WTC11 (cell line): ENCODE results near the gene MRPL28. TPM values are rescaled to one million over a fixed set of nuclear protein-coding genes. Genes with fewer than 3 reads are reported as not detected.

Experiments used
- ATAC-seq: fragments of 200-7000 bp; cut with Tn5 transposase; 2 replicates; pipeline ENCODE4 v1.10.0; 2021; ENCODE audit warnings: mild to moderate bottlenecking, moderate library complexity
- CTCF ChIA-PET: fragments of 300-600 bp; sonication (Branson Sonifier 250); formaldehyde crosslinking; loops from one replicate; lab custom pipeline; 2021; ENCODE audit warnings: antibody characterized with exemption; lab: Charles Lee
- POLR2A ChIA-PET: fragments of 350-600 bp; sonication (Branson Sonifier 250); formaldehyde crosslinking; loops from one replicate; lab custom pipeline; 2021; ENCODE audit warnings: antibody characterized with exemption; lab: Charles Lee
- DNase-seq: peaks from one replicate; pipeline ENCODE4 v3.0.0; 2021; ENCODE audit warnings: low spot score
- H3K27ac Mint-ChIP-seq: 2 replicates; pipeline ENCODE4 v1.8.0; 2021; ENCODE audit warnings: mixed read lengths
- H3K27me3 Mint-ChIP-seq: 2 replicates; pipeline ENCODE4 v1.8.0; 2021; ENCODE audit warnings: low read depth, mild to moderate bottlenecking, moderate library complexity, mixed read lengths
- H3K36me3 Mint-ChIP-seq: 2 replicates; pipeline ENCODE4 v1.8.0; 2021; ENCODE audit warnings: mixed read lengths
- H3K4me1 Mint-ChIP-seq: 2 replicates; pipeline ENCODE4 v1.8.0; 2022; ENCODE audit warnings: mixed read lengths
- H3K4me3 Mint-ChIP-seq: 2 replicates; pipeline ENCODE4 v1.8.0; 2021; ENCODE audit warnings: mild to moderate bottlenecking, moderate library complexity, mixed read lengths
- H3K9me3 Mint-ChIP-seq: 2 replicates; pipeline ENCODE4 v1.8.0; 2021; ENCODE audit warnings: mixed read lengths
- CDX4 ChIP-seq: fragments of 250-450 bp; sonication (Bioruptor Pico); IDR thresholded peaks from 2 replicates; pipeline ENCODE4 v1.9.0; 2021; ENCODE audit warnings: moderate library complexity, mild to moderate bottlenecking, inconsistent platforms, borderline replicate concordance
- IRF1 ChIP-seq: sonication (generic); formaldehyde crosslinking; IDR thresholded peaks from 2 replicates; pipeline ENCODE4 v1.8.0; 2023; ENCODE audit warnings: missing genetic modification reagents
- NFYB ChIP-seq: sonication (generic); formaldehyde crosslinking; conservative IDR thresholded peaks from 2 replicates; pipeline ENCODE4 v1.8.0; 2022; ENCODE audit warnings: low read depth, missing genetic modification reagents
- NR1H2 ChIP-seq: sonication (generic); formaldehyde crosslinking; IDR thresholded peaks from 2 replicates; pipeline ENCODE4 v1.9.0; 2021; ENCODE audit warnings: mild to moderate bottlenecking, moderate library complexity, missing genetic modification reagents
- NR2C2 ChIP-seq: sonication (generic); formaldehyde crosslinking; IDR thresholded peaks from 2 replicates; pipeline ENCODE4 v1.8.0; 2022; ENCODE audit warnings: mild to moderate bottlenecking, missing genetic modification reagents
- RELA ChIP-seq: sonication (generic); formaldehyde crosslinking; IDR thresholded peaks from 2 replicates; pipeline ENCODE4 v1.8.1; 2022; ENCODE audit warnings: missing genetic modification reagents, mild to moderate bottlenecking, borderline replicate concordance
- SOX15 ChIP-seq: fragments of 250-450 bp; sonication (Bioruptor Pico); IDR thresholded peaks from 2 replicates; pipeline ENCODE4 v1.9.0; 2021; ENCODE audit warnings: mild to moderate bottlenecking
- USF1 ChIP-seq: sonication (generic); formaldehyde crosslinking; IDR thresholded peaks from 2 replicates; pipeline ENCODE4 v1.8.0; 2022; ENCODE audit warnings: mild to moderate bottlenecking, missing genetic modification reagents
- ZNF512 ChIP-seq: sonication (generic); formaldehyde crosslinking; IDR thresholded peaks from 2 replicates; pipeline ENCODE4 v1.8.1; 2022; ENCODE audit warnings: missing genetic modification reagents, borderline replicate concordance
- ZNF532 ChIP-seq: fragments of 250-450 bp; sonication (Bioruptor Pico); IDR thresholded peaks from 2 replicates; pipeline ENCODE4 v1.9.0; 2021; ENCODE audit warnings: mild to moderate bottlenecking, borderline replicate concordance
- total RNA-seq: library from RNA; stranded (reverse); gene quantifications from 3 replicates; pipeline ENCODE4 v1.2.3, GENCODE V29; 2021
- TF ChIP-seq, protein P1 (sequence below): sonication (generic); formaldehyde crosslinking; IDR thresholded peaks from 2 replicates; pipeline ENCODE4 v1.8.1; 2022; ENCODE audit warnings: mild to moderate bottlenecking, moderate library complexity, missing genetic modification reagents
- TF ChIP-seq, protein P2 (sequence below): fragments of 250-450 bp; sonication (Bioruptor Pico); conservative IDR thresholded peaks from 2 replicates; pipeline ENCODE4 v1.9.0; 2021; ENCODE audit warnings: mild to moderate bottlenecking
- TF ChIP-seq, protein P3 (sequence below): sonication (generic); formaldehyde crosslinking; IDR thresholded peaks from 2 replicates; pipeline ENCODE4 v1.8.1; 2023; ENCODE audit warnings: mild to moderate bottlenecking, missing genetic modification reagents, moderate library complexity

Gene MRPL28
- total RNA-seq, 1 experiment from 2014 or later, result 119 TPM

- TF ChIP-seq ZNF512 (CRISPR knock-in tag) (no peak), SOX15 (CRISPR knock-in tag) (no peak), NR2C2 (CRISPR knock-in tag) (no peak), NR1H2 (no peak)
- TF ChIP-seq, protein P1, sequence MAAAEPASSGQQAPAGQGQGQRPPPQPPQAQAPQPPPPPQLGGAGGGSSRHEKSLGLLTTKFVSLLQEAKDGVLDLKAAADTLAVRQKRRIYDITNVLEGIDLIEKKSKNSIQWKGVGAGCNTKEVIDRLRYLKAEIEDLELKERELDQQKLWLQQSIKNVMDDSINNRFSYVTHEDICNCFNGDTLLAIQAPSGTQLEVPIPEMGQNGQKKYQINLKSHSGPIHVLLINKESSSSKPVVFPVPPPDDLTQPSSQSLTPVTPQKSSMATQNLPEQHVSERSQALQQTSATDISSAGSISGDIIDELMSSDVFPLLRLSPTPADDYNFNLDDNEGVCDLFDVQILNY (CRISPR knock-in tag), result no peak
- TF ChIP-seq, all 79 proteins: peak for 0
These were observed 46.2 kb downstream of the MRPL28 start (continued) for GRCh38 chr16:324201-324450.

DNA sequence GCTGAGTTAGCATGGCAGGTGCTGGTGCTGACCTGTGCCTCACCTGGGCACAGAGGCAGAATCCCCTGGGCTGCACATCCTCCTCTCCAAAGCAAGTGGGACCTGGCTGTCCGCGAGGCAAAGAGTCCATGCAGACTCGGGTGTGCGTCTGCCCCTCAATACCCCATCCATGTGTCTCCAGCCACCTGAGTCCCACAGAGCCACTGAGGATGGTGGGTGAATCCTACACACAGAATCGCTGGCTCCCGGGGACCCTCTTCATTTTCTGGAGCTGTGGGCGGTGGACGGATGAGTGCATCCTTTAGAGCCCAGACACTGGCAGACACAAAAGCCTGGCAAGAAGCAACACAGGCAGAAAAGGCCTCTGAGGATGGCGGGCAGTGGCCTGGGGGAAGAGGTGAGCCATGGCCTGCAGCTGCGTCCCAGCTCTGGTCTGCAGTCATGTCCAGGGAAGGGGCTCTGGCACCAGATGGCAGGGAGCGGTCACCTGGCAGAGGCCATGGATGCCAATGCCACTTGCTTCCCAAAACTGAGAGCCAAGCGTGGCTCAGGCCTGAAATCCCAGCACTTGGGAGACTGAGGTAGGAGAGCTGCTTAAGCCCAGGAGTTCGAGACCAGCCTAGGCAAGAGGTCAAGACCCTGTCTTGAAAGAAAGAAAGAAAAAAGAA, 47.7 kb downstream of the MRPL28 start:
- ChIA-PET CTCF (interaction anchor here (0.8 kb wide), 1 partner anchor 30 kb away, joined by 3 read pairs; the partner anchor contains the start of gene AXIN1), POLR2A (interaction anchor here (0.6 kb wide), 2 partner anchors 9 to 189 kb away, joined by 3 to 4 read pairs; no protein-coding TSS in a partner anchor)
- DNase-seq (no peak), ATAC-seq (no peak)
- TF ChIP-seq, protein P2, sequence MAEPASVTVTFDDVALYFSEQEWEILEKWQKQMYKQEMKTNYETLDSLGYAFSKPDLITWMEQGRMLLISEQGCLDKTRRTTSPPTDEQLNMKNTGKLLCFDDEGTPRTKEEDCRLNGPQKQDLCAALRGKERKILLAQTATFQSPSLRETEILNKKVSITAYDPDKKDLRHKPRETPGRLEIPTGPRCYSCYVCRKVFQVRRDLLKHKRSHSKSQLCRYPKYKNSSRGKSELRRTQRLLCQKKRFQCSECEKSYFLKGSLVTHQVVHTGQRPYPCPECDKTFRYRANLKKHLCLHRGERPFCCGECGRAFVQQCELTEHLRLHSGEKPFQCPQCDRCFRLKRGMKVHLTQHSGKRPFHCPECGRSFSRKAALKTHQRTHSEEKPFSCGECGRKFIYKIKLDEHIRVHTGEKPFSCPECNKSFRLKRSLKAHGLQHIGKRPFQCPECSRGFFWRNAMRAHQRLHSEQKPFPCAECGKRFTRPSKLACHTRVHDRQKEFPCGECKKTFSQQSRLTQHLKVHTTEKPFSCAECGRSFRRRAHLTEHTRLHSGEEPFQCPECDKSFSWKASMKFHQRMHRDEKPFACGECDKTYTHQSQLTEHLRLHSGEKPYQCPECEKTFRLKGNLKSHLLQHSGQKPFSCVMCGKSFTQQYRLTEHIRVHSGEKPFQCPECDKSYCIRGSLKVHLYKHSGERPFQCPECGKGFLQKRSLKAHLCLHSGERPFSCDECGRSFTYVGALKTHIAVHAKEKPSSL (CRISPR knock-in tag), result no peak
- TF ChIP-seq NFYB (no peak), CDX4 (CRISPR knock-in tag) (no peak), IRF1 (CRISPR knock-in tag) (no peak), ZNF532 (CRISPR knock-in tag) (no peak), RELA (CRISPR knock-in tag) (no peak), USF1 (no peak)
- TF ChIP-seq, protein P3, sequence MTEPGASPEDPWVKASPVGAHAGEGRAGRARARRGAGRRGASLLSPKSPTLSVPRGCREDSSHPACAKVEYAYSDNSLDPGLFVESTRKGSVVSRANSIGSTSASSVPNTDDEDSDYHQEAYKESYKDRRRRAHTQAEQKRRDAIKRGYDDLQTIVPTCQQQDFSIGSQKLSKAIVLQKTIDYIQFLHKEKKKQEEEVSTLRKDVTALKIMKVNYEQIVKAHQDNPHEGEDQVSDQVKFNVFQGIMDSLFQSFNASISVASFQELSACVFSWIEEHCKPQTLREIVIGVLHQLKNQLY (CRISPR knock-in tag), result no peak
- H3K4me3 Mint-ChIP-seq, result no peak overlapping the region
- H3K27ac Mint-ChIP-seq, result peak overlapping the region; percentile 94
- peaks cover 30% of the 10 kb centered on the region for H3K4me1 Mint-ChIP-seq
- H3K27me3 Mint-ChIP-seq, result no peaks in the 10 kb centered on the region
- H3K36me3 Mint-ChIP-seq, result peaks cover 4% of the 10 kb centered on the region; the same call in 1 of the 2 replicates
- no peaks in the 10 kb centered on the region for H3K9me3 Mint-ChIP-seq
